Thoracic aorta (tissue), 2 donors: ENCODE measurements around the gene ATP6V1E1. TPM values are rescaled to one million over a fixed set of nuclear protein-coding genes. Genes with fewer than 3 reads are reported as not detected.
"Not testable (repeated sequence)": the region's sequence is repeated elsewhere in the genome, so short reads cannot be mapped to it uniquely, and the experiment has no call there.

ENCODE experiments used
- ATAC-seq: fragments of 150-250 bp; one replicate; pipeline ENCODE4 v1.8.0; 2017; ENCODE audit warnings: low read depth; ENCODE audit not compliant: insufficient number of reproducible peaks, low FRiP score
- DNase-seq: peaks from one replicate; pipeline ENCODE4 v3.0.0-alpha.2; 2020; ENCODE audit warnings: low spot score
- H3K27ac ChIP-seq, 2 donors: fragments of 200-600 bp; sonication (generic); 1 replicate in 1 of 2; 2 replicates in 1 of 2; pipeline ENCODE4 v1.5.1; 2016; ENCODE audit warnings: mild to moderate bottlenecking in 2 of 2, moderate library complexity in 2 of 2
- H3K27me3 ChIP-seq: fragments of 200-600 bp; sonication (generic); replicated peaks from 2 replicates; pipeline ENCODE4 v1.6.0; 2016; ENCODE audit warnings: mild to moderate bottlenecking; ENCODE audit not compliant: insufficient read depth
- H3K36me3 ChIP-seq: fragments of 200-600 bp; sonication (generic); one replicate; pipeline ENCODE4 v1.5.1; 2016
- H3K4me1 ChIP-seq, 2 donors: fragments of 200-600 bp; sonication (generic); 1 replicate in 1 of 2; 2 replicates in 1 of 2; pipeline versions ENCODE4 v1.5.1 to v1.6.0; 2016; ENCODE audit warnings: low read depth in 2 of 2, mild to moderate bottlenecking in 1 of 2; ENCODE audit not compliant: control insufficient read depth in 1 of 2
- H3K4me3 ChIP-seq: fragments of 200-600 bp; sonication (generic); 2 replicates; pipeline ENCODE4 v1.5.1; 2016; ENCODE audit warnings: mild to moderate bottlenecking
- H3K9me3 ChIP-seq: fragments of 200-600 bp; sonication (generic); 2 replicates; pipeline ENCODE4 v1.5.1; 2016
- total RNA-seq, 2 donors: library from RNA; depleted of rRNA; stranded (reverse); fragments of >200 nt; gene quantifications; one replicate each; pipeline versions ENCODE4 v1.1.0 to v1.2.3, GENCODE V29; 2016
- TF ChIP-seq, protein P1 (sequence below): fragments of 200-600 bp; sonication (generic); IDR thresholded peaks from one replicate; pipeline ENCODE4 v1.5.1; 2019; ENCODE audit warnings: antibody characterized with exemption

Gene ATP6V1E1
- total RNA-seq, 2 donors from 2014 or later, result 102 to 124 TPM

DNA sequence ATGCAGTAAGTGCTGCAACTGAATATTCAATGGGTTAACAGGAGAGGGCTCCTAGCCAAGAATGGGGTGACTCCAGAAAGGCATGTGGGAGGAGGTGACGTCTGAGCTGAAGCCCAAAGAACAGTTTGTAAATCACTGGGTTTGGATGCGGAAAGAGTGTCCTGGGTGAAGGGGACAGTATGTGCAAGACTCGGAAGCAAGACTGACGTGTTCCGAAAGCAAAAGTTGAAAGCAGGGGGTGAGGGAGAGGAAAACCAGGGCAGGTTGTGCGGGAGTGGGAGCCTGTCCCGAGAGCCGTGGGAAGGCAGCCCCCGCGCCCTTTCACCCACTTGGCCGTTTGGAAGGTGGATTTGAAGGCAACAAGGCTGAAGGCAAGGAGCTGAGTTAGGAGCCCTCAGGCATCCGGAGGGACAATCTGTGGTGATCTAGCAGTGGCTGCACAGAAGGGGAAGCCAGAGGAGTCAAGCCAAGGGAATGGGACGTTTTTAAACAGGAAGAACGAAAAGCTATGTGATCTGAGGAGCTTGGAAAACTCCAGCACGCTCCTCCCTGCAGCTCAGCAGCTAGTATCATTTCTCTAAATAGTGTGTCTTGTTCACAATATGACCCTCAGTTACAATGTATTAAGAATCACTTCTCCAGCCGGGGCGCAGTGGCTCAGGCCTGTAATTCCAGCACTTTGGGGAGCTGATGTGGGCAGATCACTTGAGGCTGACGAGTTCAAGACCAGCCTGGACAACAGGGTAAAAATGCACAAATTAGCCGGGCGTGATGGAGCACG lies 57.5 kb downstream of the ATP6V1E1 start:
- H3K4me1 ChIP-seq, result peaks cover 0 to 28% of the 10 kb centered on the region in 2 donors
- peak overlapping the region; percentile 55 for H3K4me3 ChIP-seq
- no peaks in the 10 kb centered on the region for H3K9me3 ChIP-seq
- peak; percentile 53 for DNase-seq
- H3K27ac ChIP-seq, result peak overlapping the region; percentile 26 to 80
- ATAC-seq, result peak; percentile 73
- no peaks in the 10 kb centered on the region for H3K36me3 ChIP-seq
- H3K27me3 ChIP-seq, result no peaks in the 10 kb centered on the region
- TF ChIP-seq, protein P1, sequence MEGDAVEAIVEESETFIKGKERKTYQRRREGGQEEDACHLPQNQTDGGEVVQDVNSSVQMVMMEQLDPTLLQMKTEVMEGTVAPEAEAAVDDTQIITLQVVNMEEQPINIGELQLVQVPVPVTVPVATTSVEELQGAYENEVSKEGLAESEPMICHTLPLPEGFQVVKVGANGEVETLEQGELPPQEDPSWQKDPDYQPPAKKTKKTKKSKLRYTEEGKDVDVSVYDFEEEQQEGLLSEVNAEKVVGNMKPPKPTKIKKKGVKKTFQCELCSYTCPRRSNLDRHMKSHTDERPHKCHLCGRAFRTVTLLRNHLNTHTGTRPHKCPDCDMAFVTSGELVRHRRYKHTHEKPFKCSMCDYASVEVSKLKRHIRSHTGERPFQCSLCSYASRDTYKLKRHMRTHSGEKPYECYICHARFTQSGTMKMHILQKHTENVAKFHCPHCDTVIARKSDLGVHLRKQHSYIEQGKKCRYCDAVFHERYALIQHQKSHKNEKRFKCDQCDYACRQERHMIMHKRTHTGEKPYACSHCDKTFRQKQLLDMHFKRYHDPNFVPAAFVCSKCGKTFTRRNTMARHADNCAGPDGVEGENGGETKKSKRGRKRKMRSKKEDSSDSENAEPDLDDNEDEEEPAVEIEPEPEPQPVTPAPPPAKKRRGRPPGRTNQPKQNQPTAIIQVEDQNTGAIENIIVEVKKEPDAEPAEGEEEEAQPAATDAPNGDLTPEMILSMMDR, result no peak

DNA sequence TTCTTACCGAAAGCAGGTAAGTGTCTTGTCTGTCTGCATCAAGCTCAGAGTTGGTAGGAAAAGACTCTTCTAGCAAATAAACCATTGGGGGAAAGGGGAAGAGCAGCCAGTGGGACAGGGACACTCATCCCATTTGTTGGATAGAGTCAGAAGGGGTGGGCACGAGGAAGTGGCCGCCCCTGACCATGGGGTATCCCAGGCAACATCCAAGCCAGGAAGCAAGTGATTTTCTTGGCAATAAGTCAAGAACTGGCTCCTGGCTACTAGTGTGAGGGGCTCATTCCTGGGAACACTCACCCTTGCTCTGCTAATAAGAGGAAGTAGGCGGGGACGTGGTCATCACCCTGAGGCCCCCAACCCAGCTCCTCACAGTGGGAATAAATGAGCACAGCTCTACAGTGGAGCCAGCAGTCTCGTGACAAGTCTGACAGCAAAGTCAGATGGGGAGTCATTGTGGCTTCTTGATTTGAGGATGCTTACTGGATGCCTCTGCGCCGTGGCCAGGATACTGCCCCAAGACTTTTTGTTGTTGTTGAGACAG lies 58.5 kb downstream of the ATP6V1E1 start:
- Histone ChIP-seq H3K27me3 (no peaks in the 10 kb centered on the region), H3K36me3 (no peaks in the 10 kb centered on the region), H3K27ac (peak overlapping the region in 1 of 2 donors; percentile 80), H3K4me3 (no peak overlapping the region), H3K4me1 (peaks cover 0 to 28% of the 10 kb centered on the region in 2 donors), H3K9me3 (no peaks in the 10 kb centered on the region)
- DNase-seq, result no peak
- no peak for ATAC-seq
- TF ChIP-seq, protein P1, result no peak

DNA sequence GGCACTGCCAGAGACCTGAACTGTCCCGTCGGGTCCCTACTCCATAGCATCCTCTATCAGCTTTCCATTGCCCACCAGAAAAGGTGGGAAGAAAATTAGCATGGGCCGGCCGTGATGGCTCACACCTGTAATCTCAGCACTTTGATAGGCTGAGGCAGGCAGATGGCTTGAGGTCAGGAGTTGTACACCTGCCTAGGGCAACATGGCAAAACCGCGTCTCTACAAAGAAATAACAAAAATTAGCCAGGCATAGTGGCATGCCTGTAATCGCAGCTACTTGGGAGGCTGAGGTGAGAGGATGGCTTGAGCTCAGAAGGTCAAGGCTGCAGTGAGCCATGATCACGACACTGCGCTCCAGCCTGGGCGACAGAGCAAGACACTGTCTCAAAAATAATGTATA lies 61.8 kb downstream of the ATP6V1E1 start:
- H3K4me3 ChIP-seq, result no peak overlapping the region
- H3K4me1 ChIP-seq, result peaks cover 4 to 47% of the 10 kb centered on the region in 2 donors
- no peaks in the 10 kb centered on the region for H3K36me3 ChIP-seq
- DNase-seq (no peak), ATAC-seq (no peak)
- H3K27ac ChIP-seq, result no peak overlapping the region
- H3K27me3 ChIP-seq, result no peaks in the 10 kb centered on the region
- no peaks in the 10 kb centered on the region for H3K9me3 ChIP-seq
- TF ChIP-seq, protein P1, result no peak

DNA sequence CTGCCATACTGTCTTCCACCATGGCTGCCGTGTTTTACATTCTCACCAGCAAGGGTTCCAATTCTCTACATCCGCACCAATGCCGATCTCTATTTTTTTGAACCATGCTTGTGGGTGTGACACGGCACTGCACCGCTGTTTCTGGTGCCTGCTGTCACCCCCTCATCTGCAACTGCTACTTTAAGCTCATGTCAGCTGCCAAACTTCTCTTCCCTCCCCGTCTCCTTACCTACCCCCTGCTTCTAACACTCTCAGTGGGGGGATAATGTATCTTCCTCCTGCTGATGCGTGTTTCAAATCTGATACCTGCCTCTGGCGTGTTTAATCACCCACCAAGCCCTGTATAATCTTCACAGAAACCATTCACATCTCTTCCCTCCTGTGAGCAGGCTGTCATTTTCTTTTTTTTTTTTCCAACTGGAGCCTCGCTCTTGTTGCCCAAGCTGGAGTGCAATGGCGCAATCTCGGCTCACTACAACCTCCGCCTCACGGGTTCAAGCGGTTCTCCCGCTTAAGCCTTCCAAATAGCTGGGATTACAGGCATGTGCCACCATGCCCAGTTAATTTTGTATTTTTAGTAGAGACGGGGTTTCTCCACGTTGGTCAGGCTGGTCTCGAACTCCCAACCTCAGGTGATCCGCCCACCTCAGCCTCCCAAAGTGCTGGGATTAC lies 62.4 kb downstream of the ATP6V1E1 start:
- not testable (repeated sequence) for H3K9me3 ChIP-seq, H3K4me3 ChIP-seq, H3K27ac ChIP-seq, H3K27me3 ChIP-seq, ATAC-seq, DNase-seq, H3K36me3 ChIP-seq
- H3K4me1 ChIP-seq, result peaks cover 4 to 41% of the 10 kb centered on the region in 2 donors

DNA sequence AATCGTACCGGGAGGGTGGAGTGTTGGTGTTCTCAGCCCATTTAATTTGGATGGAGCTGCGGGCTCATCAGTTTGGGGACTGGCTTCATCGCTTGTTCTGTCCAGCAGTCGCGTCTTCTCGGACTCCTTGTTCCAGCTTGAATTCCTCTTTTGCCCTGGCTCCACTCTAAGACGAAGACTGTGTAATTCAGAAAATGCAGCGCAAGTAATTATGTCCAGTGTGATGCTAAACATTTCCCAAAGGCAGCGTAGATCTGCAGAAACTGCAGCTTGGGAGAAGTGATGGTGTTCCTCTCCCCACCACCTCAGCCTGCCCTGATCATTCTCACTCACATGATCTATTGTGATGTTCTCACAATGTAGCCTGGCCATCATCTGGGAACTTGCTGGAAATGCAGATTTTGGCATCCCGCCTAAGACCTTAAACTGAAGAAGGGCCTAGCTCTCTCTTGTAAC lies 64.6 kb downstream of the ATP6V1E1 start:
- no peaks in the 10 kb centered on the region for H3K27me3 ChIP-seq
- peaks cover 4 to 22% of the 10 kb centered on the region in 2 donors for H3K4me1 ChIP-seq
- no peak overlapping the region for H3K27ac ChIP-seq
- TF ChIP-seq, protein P1, result no peak
- H3K4me3 ChIP-seq, result no peak overlapping the region
- H3K36me3 ChIP-seq, result no peaks in the 10 kb centered on the region
- DNase-seq (no peak), ATAC-seq (no peak)
- no peaks in the 10 kb centered on the region for H3K9me3 ChIP-seq
